GM12892 (cell line): ENCODE data around the gene CDH13.

ENCODE experiments used
- POLR2A ChIP-seq: IDR thresholded peaks from 2 replicates; pipeline ENCODE4 v1.6.1; 2011; ENCODE audit warnings: low read depth, low read length, control low read depth
- POLR2AphosphoS5 ChIP-seq: IDR thresholded peaks from 2 replicates; pipeline ENCODE4 v1.6.1; 2011; ENCODE audit warnings: low read depth, low read length, control low read depth
- TAF1 ChIP-seq: IDR thresholded peaks from 2 replicates; pipeline ENCODE4 v1.6.1; 2011; ENCODE audit warnings: low read depth, mild to moderate bottlenecking, control low read depth, low read length, borderline replicate concordance

DNA sequence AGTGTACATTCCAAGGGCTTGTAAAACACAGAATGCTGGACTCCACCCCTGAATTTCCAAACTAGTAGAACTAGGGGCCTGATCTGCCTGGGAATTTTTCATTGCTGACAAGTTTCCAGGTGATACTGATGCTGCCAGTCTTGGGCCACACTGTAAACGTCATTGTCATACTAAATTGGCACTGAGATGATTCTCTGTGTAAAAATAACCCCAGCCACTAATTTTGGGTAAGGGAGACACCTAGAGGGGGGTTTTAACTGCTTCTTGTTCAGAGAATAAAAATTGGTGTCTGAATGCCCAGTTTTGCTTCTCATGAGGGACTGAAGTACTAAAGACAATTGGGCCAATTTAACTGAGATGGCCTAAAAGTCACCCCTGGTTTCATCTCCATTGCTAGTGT is 5.0 kb upstream of the CDH13 start:
- TF ChIP-seq POLR2A = no peak
- TF ChIP-seq POLR2AphosphoS5 = no peak
- no peak for TF ChIP-seq TAF1
